Thyroid gland (tissue), 4 donors: ENCODE measurements around the gene SLC22A7. TPM values are rescaled to one million over a fixed set of nuclear protein-coding genes. Genes with fewer than 3 reads are reported as not detected.

ENCODE experiments used
- DNase-seq, 2 donors: peaks; one replicate each; pipeline ENCODE4 v3.0.0-alpha.2; 2019
- H3K27ac ChIP-seq, 3 donors: fragments of 200-600 bp; sonication (generic); 1 replicate in 2 of 3; 2 replicates in 1 of 3; pipeline ENCODE4 v1.5.1; 2016 to 2019; ENCODE audit warnings: mild to moderate bottlenecking in 1 of 3, moderate library complexity in 1 of 3
- H3K27me3 ChIP-seq: fragments of 200-600 bp; sonication (generic); one replicate; pipeline ENCODE4 v1.5.1; 2019
- H3K36me3 ChIP-seq, 2 donors: fragments of 200-600 bp; sonication (generic); one replicate each; pipeline ENCODE4 v1.5.1; 2016 to 2019
- H3K4me1 ChIP-seq, 2 donors: fragments of 200-600 bp; sonication (generic); one replicate each; pipeline ENCODE4 v1.5.1; 2017 to 2019
- H3K4me3 ChIP-seq, 3 donors: fragments of 200-600 bp; sonication (generic); replicated peaks in 1 of 3; 1 replicate in 2 of 3; 2 replicates in 1 of 3; pipeline ENCODE4 v1.5.1; 2016; ENCODE audit warnings: mild to moderate bottlenecking in 1 of 3
- H3K9me3 ChIP-seq: fragments of 200-600 bp; sonication (generic); one replicate; pipeline ENCODE4 v1.5.1; 2017
- POLR2A ChIP-seq, 2 donors: fragments of 450-650 bp; IDR thresholded peaks; one replicate each; pipeline ENCODE4 v1.6.1; 2017; ENCODE audit warnings: antibody characterized with exemption in 2 of 2, mild to moderate bottlenecking in 2 of 2, moderate library complexity in 1 of 2
- WGBS, 2 donors: methylation state at CpG; one replicate each; pipeline ENCODE4 v1.1.5; 2017; 5-methylcytosine and 5-hydroxymethylcytosine counted together
- intact Hi-C: fragments of 100-400 bp; cut with DNase I; formaldehyde crosslinking; loops from one replicate; pipeline ENCODE4 v1.15.1; 2023
- total RNA-seq, 4 donors: library from RNA; depleted of rRNA; stranded (reverse); fragments of >200 nt; gene quantifications; one replicate each; pipeline ENCODE4 v1.2.3, GENCODE V29; 2016
- TF ChIP-seq, protein P1 (sequence below), 6 experiments: fragments of 200-600 bp in 3 of 6; fragments of 450-650 bp in 3 of 6; sonication (generic) in 3 of 6; IDR thresholded peaks; one replicate each; pipeline ENCODE4 v1.5.1; 2016 to 2019; ENCODE audit warnings: antibody characterized with exemption in 6 of 6, mild to moderate bottlenecking in 2 of 6, inconsistent platforms in 1 of 6, moderate library complexity in 1 of 6

The SLC22A7 gene
- total RNA-seq, 4 donors from 2014 or later = not detected

DNA sequence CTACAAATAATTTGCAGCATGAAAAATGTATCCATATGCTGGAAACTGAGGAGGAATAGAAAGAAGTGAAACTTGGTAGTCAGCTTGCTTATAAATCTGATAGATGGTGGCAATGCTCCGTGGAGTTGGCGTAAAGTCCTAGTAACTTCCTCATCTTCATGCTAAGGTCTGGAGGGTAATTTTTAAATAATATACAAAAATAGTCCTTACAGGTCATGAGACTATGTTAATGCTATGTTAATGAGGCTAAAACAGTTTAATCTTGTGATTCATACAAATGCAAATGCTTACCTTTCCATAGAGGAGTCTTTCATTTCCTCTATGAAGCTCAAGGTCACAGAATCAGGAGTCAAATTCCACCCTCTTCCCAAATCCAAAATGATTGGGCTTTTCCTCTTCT, 20.0 kb downstream of the SLC22A7 start:
- intact Hi-C loops = no loop called here
- no peak overlapping the region for H3K4me3 ChIP-seq
- H3K36me3 ChIP-seq = no peaks in the 10 kb centered on the region
- DNase-seq = no peak
- no peaks in the 10 kb centered on the region for H3K4me1 ChIP-seq
- H3K27me3 ChIP-seq = no peaks in the 10 kb centered on the region
- H3K27ac ChIP-seq = no peak overlapping the region
- WGBS, 2 donors = 93 to 94% methylated on average over 2 of the region's 2 CpGs
- no peaks in the 10 kb centered on the region for H3K9me3 ChIP-seq
- TF ChIP-seq POLR2A (IDR thresholded peaks at IDR 0.05) = no peak
- TF ChIP-seq, protein P1, sequence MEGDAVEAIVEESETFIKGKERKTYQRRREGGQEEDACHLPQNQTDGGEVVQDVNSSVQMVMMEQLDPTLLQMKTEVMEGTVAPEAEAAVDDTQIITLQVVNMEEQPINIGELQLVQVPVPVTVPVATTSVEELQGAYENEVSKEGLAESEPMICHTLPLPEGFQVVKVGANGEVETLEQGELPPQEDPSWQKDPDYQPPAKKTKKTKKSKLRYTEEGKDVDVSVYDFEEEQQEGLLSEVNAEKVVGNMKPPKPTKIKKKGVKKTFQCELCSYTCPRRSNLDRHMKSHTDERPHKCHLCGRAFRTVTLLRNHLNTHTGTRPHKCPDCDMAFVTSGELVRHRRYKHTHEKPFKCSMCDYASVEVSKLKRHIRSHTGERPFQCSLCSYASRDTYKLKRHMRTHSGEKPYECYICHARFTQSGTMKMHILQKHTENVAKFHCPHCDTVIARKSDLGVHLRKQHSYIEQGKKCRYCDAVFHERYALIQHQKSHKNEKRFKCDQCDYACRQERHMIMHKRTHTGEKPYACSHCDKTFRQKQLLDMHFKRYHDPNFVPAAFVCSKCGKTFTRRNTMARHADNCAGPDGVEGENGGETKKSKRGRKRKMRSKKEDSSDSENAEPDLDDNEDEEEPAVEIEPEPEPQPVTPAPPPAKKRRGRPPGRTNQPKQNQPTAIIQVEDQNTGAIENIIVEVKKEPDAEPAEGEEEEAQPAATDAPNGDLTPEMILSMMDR (IDR thresholded peaks at IDR 0.05) = no peak

DNA sequence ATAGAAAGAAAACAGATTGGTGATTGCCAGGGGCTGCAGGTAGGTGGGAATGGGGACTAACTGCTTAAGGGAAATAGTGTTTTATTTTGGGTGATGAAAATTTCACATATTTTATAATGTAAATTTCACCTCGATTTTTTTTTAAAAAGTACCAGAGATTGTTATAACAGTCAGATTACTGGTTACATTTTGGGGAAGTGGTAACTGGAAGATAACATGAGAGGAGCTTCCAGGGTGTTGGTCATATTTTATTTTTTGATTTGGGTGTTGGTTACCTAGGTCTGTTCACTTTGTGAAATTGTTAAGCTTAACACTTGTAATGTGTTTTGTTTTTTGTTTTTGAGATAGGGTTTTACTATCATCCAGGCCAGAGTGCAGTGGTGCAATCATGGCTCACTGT, 27.8 kb downstream of the SLC22A7 start:
- no peaks in the 10 kb centered on the region for H3K4me1 ChIP-seq
- peaks cover 0 to 10% of the 10 kb centered on the region in 2 donors for H3K36me3 ChIP-seq
- intact Hi-C loops = no loop called here
- WGBS, 2 donors = 68 to 80% methylated on average over 1 of the region's 1 CpG
- no peak overlapping the region for H3K27ac ChIP-seq
- H3K9me3 ChIP-seq = no peaks in the 10 kb centered on the region
- no peaks in the 10 kb centered on the region for H3K27me3 ChIP-seq
- no peak for DNase-seq
- H3K4me3 ChIP-seq = no peak overlapping the region
- TF ChIP-seq POLR2A (IDR thresholded peaks at IDR 0.05) = no peak
- TF ChIP-seq, protein P1 (IDR thresholded peaks at IDR 0.05) = no peak

DNA sequence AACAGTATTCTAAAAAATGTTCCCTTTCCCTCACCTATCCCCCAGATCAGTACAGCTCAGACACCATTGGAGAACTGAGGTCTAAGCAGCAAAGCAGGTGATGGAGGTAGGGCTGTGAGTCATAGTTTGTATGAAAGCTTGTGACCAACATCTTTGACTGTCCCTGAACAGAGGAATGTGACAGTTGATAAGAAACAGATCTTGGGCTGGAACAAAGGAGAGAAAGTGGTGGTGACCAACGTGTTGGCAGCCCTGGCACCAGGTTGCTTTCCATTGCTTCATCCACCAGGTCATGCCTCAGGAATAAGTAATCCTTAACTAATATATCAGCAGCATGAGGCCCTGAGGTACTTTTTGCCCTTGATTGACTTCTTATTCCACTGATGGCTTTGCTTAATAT, 30.5 kb downstream of the SLC22A7 start:
- Histone ChIP-seq H3K27ac (no peak overlapping the region), H3K36me3 (peaks cover 0 to 10% of the 10 kb centered on the region in 2 donors), H3K27me3 (no peaks in the 10 kb centered on the region), H3K9me3 (no peaks in the 10 kb centered on the region), H3K4me3 (no peak overlapping the region), H3K4me1 (no peaks in the 10 kb centered on the region)
- intact Hi-C loops = no loop called here
- WGBS, 2 donors = 64 to 84% methylated on average over 1 of the region's 1 CpG
- DNase-seq = no peak
- TF ChIP-seq, protein P1 (IDR thresholded peaks at IDR 0.05) = no peak
- TF ChIP-seq POLR2A (IDR thresholded peaks at IDR 0.05) = no peak

DNA sequence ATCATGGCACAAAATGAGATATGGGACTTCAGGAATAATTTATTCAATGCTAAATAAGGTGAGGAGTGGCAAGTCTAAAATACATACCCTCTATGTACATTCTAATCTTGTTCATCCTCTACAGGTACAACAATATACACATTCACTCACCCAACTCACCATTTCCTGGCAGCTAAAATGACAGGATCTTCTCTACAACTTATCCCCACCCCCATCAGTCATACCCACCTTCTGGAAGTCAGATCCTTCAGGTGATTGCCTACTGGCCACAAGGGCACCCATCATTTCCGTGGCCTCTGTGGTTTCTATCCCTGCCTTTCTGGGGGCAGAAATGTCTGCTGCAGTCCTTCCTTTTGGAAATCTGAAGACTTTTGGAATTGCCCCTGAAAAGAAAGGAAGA, 33.4 kb downstream of the SLC22A7 start:
- no peak for TF ChIP-seq POLR2A (IDR thresholded peaks at IDR 0.05)
- TF ChIP-seq, protein P1 (IDR thresholded peaks at IDR 0.05) = no peak
- intact Hi-C loops = no loop called here
- Histone ChIP-seq H3K4me3 (no peak overlapping the region), H3K4me1 (no peaks in the 10 kb centered on the region), H3K36me3 (peaks cover 0 to 10% of the 10 kb centered on the region in 2 donors), H3K9me3 (no peaks in the 10 kb centered on the region), H3K27me3 (no peaks in the 10 kb centered on the region), H3K27ac (no peak overlapping the region)
- 90 to 93% methylated on average over 1 of the region's 1 CpG for WGBS, 2 donors
- no peak for DNase-seq

DNA sequence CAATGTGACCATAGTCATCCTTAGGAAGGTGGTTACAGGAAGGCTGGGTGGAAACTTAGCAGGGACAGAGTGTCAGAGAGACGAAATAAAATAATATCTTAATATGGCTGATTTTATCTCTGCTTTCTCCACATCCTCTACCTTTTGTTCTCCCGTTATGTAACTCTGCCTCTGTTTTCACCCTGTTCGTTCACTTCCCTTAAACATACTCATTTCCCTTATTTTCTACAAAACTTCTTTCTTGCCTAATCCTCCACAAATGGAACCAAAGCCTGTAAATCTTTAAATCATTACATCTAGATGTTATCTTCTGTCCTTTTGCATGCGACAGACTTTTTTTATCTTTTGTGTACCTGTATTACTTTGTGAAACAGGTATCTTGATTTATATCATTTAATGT, 33.8 kb downstream of the SLC22A7 start:
- WGBS, 2 donors = 80 to 86% methylated on average over 4 of the region's 4 CpGs

More for the DNA sequence above, 33.8 kb downstream of the SLC22A7 start:
- intact Hi-C loops = no loop called here
- Histone ChIP-seq H3K27ac (no peak overlapping the region), H3K27me3 (no peaks in the 10 kb centered on the region), H3K4me3 (no peak overlapping the region), H3K4me1 (no peaks in the 10 kb centered on the region), H3K9me3 (no peaks in the 10 kb centered on the region), H3K36me3 (peaks cover 0 to 10% of the 10 kb centered on the region in 2 donors)
- no peak for DNase-seq
- TF ChIP-seq, protein P1 (IDR thresholded peaks at IDR 0.05) = no peak
- TF ChIP-seq POLR2A (IDR thresholded peaks at IDR 0.05) = no peak
